Immature natural killer cell (primary cell): ENCODE data around the gene FBLIM1. TPM values are rescaled to one million over a fixed set of nuclear protein-coding genes. Genes with fewer than 3 reads are reported as not detected.

Experiments used
- DNase-seq, 3 donors: peaks; one replicate each; pipeline ENCODE4 v3.0.0; 2022; ENCODE audit warnings: mixed read lengths in 1 of 3
- H3K27ac Mint-ChIP-seq, 6 donors: one replicate each; pipeline ENCODE4 v1.8.0; 2020; ENCODE audit warnings: mixed read lengths in 6 of 6, mild to moderate bottlenecking in 5 of 6, inconsistent platforms in 4 of 6, moderate library complexity in 3 of 6
- H3K27me3 Mint-ChIP-seq, 3 donors: one replicate each; pipeline ENCODE4 v1.8.0; 2020 to 2021; ENCODE audit warnings: low read depth in 3 of 3, mild to moderate bottlenecking in 3 of 3, mixed read lengths in 3 of 3, moderate library complexity in 3 of 3, inconsistent platforms in 1 of 3
- H3K36me3 Mint-ChIP-seq, 3 donors: one replicate each; pipeline ENCODE4 v1.8.0; 2020; ENCODE audit warnings: mixed read lengths in 3 of 3, inconsistent platforms in 2 of 3, mild to moderate bottlenecking in 2 of 3
- H3K4me1 Mint-ChIP-seq, 2 donors: one replicate each; pipeline ENCODE4 v1.8.0; 2020; ENCODE audit warnings: inconsistent platforms in 2 of 2, mild to moderate bottlenecking in 2 of 2, mixed read lengths in 2 of 2, moderate library complexity in 1 of 2
- H3K4me3 Mint-ChIP-seq, 5 donors: one replicate each; pipeline ENCODE4 v1.8.0; 2020; ENCODE audit warnings: mild to moderate bottlenecking in 5 of 5, mixed read lengths in 5 of 5, inconsistent platforms in 3 of 5, moderate library complexity in 3 of 5
- H3K9me3 Mint-ChIP-seq, 6 donors: one replicate each; pipeline ENCODE4 v1.8.0; 2020; ENCODE audit warnings: mild to moderate bottlenecking in 6 of 6, mixed read lengths in 6 of 6, inconsistent platforms in 4 of 6, moderate library complexity in 3 of 6
- polyA plus RNA-seq, 3 donors: library from polyadenylated mRNA; unstranded; fragments of 300-500 nt; fragmentation: Illumina TruSeq; gene quantifications; one replicate each; pipeline ENCODE4 v1.2.3, GENCODE V29; 2021

Gene FBLIM1
- polyA plus RNA-seq, 3 donors from 2014 or later: not detected

GRCh38 chr1:15775706-15776105 is 17.1 kb downstream of the FBLIM1 start:
- no peak overlapping the region for H3K27ac Mint-ChIP-seq
- no peak overlapping the region for H3K4me3 Mint-ChIP-seq
- DNase-seq: no peak
- no peaks in the 10 kb centered on the region for H3K9me3 Mint-ChIP-seq
- H3K4me1 Mint-ChIP-seq: no peaks in the 10 kb centered on the region
- H3K36me3 Mint-ChIP-seq: no peaks in the 10 kb centered on the region
- peaks cover 3 to 10% (median 5%) of the 10 kb centered on the region in 3 donors for H3K27me3 Mint-ChIP-seq

DNA sequence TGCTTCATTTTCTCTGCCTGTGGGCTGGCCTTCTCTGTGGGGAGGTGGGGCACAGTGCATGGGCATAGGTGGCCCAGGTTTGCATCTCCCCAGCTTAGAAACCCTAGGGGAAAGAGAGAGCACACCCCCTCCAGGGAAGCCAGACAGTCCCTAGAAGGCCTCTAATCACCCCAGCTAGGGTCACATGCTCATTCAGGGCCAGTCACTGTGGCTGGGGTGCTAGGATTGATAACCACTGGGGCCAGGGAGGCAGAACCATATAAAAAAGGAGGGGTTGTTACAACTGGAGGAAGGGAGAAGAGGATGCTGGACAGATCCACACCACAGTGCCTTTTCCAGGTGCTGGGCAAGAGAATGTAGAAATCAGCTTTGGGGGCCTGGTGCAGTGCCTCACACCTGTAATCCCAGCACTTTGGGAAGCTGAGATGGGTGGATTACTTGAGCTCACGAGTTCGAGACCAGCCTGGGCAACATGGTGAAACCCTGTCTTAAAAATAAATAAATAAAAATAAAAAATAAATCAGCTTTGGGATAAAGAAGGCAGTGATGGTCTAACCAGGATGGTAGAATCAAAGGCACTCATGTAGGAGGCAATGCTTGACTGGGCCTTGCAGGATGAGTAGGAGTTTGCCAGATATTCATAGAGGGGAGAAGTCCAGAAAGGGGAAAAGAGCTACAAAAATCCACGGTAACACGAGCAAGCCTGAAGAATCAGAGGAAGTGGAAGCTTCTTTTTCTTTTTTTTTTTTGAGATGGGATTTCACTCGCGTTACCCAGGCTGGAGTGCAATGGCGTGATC is 19.5 kb downstream of the FBLIM1 start:
- no peak overlapping the region for H3K27ac Mint-ChIP-seq
- peaks cover 1 to 3% (median 2%) of the 10 kb centered on the region in 3 donors for H3K27me3 Mint-ChIP-seq
- H3K9me3 Mint-ChIP-seq: no peaks in the 10 kb centered on the region
- no peaks in the 10 kb centered on the region for H3K36me3 Mint-ChIP-seq
- no peak for DNase-seq
- H3K4me1 Mint-ChIP-seq: no peaks in the 10 kb centered on the region
- no peak overlapping the region for H3K4me3 Mint-ChIP-seq

GRCh38 chr1:15785683-15786082 is 27.1 kb downstream of the FBLIM1 start:
- no peak overlapping the region for H3K4me3 Mint-ChIP-seq

DNA sequence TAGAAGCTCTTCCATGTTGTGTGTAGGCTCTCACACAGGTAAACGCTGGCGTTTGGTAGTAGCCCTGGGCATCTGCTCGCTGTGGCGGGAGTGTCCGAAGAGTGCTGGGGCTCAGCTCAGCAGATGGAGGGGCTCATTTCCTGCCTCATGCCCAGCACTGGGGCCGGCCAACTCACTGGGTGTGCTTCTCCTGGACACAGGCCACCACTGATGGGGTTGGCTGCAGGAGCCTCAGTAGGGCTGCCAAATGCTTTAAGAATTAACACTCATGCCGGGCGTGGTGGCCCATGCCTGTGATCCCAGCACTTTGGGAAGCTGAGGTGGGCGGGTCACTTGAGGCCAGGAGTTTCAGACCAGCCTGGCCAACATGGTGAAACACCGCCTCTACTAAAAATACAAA is 28.0 kb downstream of the FBLIM1 start:
- H3K36me3 Mint-ChIP-seq: no peaks in the 10 kb centered on the region
- no peak overlapping the region for H3K4me3 Mint-ChIP-seq
- no peaks in the 10 kb centered on the region for H3K4me1 Mint-ChIP-seq
- H3K9me3 Mint-ChIP-seq: no peaks in the 10 kb centered on the region
- H3K27me3 Mint-ChIP-seq: peaks cover 0 to 4% (median 2%) of the 10 kb centered on the region in 3 donors
- H3K27ac Mint-ChIP-seq: no peak overlapping the region
- no peak for DNase-seq

More at GRCh38 chr1:15785683-15786082, 27.1 kb downstream of the FBLIM1 start:
- no peaks in the 10 kb centered on the region for H3K36me3 Mint-ChIP-seq
- no peak overlapping the region for H3K27ac Mint-ChIP-seq
- H3K27me3 Mint-ChIP-seq: peaks cover 0 to 4% (median 2%) of the 10 kb centered on the region in 3 donors
- no peaks in the 10 kb centered on the region for H3K4me1 Mint-ChIP-seq
- no peaks in the 10 kb centered on the region for H3K9me3 Mint-ChIP-seq
- no peak for DNase-seq

- Mint-ChIP-seq H3K4me1 (peaks cover 2 to 6% of the 10 kb centered on the region in 2 donors), H3K27me3 (peaks cover 0 to 5% (median 2%) of the 10 kb centered on the region in 3 donors), H3K9me3 (no peaks in the 10 kb centered on the region), H3K4me3 (no peak overlapping the region), H3K36me3 (no peaks in the 10 kb centered on the region), H3K27ac (no peak overlapping the region)
- DNase-seq: no peak
Measured at GRCh38 chr1:15788624-15789301, 30.2 kb downstream of the FBLIM1 start.

DNA sequence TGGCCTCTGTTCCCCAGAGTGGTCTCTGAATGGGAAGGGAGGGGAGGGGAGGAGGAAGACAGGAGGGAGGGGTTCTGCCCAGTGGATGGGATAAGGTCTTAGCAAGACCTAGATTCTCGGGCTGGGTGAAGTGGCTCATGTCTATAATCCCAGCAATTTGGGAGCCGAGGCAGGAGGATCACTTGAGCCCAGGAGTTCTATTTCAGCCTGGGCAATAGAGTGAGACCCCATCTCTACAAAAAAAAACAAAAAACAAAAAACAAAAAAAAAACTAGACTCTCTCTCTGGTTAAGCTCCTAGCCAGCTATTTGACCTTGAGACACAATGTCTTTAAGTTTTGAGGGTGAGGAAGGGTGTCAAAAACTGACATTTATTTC is 37.5 kb downstream of the FBLIM1 start:
- H3K4me3 Mint-ChIP-seq: no peak overlapping the region
- H3K4me1 Mint-ChIP-seq: peaks cover 2 to 6% of the 10 kb centered on the region in 2 donors
- H3K9me3 Mint-ChIP-seq: no peaks in the 10 kb centered on the region
- H3K27me3 Mint-ChIP-seq: peaks cover 2 to 4% (median 2%) of the 10 kb centered on the region in 3 donors
- no peak overlapping the region for H3K27ac Mint-ChIP-seq
- H3K36me3 Mint-ChIP-seq: no peaks in the 10 kb centered on the region
- no peak for DNase-seq

- no peaks in the 10 kb centered on the region for H3K36me3 Mint-ChIP-seq
- no peaks in the 10 kb centered on the region for H3K9me3 Mint-ChIP-seq
- no peak overlapping the region for H3K4me3 Mint-ChIP-seq
- H3K4me1 Mint-ChIP-seq: no peaks in the 10 kb centered on the region
- no peak for DNase-seq
- H3K27ac Mint-ChIP-seq: no peak overlapping the region
- peaks cover 0 to 9% (median 1%) of the 10 kb centered on the region in 3 donors for H3K27me3 Mint-ChIP-seq
Measured at GRCh38 chr1:15797614-15798390, 39.2 kb downstream of the FBLIM1 start.

DNA sequence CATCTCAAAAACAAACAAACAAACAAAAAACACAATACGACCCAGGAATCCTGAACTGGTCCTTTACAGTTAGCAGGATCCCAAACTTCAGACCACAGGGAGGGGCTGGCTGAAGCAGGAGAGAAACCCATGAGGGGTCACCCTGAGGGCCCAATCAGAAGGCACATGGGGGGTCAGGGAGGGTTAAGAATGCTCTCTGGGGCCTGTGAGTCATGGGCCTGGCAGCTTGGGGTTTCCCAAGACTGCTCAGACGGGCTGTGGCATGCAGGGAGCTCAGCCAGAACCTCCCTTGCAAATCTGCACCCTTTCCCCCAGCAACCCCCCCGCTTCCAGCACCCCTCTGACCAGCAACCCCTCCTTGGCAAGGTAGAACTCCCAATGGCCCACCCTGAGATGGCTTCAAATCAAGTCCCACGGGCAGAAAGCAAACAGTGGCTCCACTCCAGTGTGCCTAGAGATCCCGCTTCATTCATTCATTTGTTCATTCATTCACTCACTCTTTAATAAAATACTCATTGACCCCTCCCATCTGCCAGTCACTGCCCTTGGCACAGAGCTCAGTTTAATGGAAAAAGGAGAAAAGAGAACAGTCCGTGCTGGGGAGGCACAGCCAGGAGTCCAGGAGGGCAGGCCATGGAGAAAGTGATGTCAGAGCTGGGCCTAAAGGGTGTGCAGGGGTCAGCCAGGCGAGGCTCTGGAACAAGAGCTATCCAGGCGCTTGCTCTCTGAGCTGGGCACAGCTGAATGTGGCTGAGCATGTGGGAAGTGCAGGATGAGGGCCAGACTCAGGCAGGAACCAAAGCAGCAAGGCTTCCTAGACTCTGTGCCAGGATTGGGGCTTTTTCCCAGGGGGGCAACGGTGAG is 40.6 kb downstream of the FBLIM1 start:
- Mint-ChIP-seq H3K27me3 (peaks cover 0 to 9% (median 1%) of the 10 kb centered on the region in 3 donors), H3K4me3 (no peak overlapping the region)

GRCh38 chr1:15799928-15800835 is 41.6 kb downstream of the FBLIM1 start:
- Mint-ChIP-seq H3K9me3 (no peaks in the 10 kb centered on the region), H3K4me1 (no peaks in the 10 kb centered on the region), H3K36me3 (no peaks in the 10 kb centered on the region), H3K4me3 (no peak overlapping the region), H3K27ac (peak overlapping the region in 1 of 6 donors; percentile 40), H3K27me3 (peaks cover 0 to 9% (median 1%) of the 10 kb centered on the region in 3 donors)
- DNase-seq: no peak

More for the DNA sequence above, 40.6 kb downstream of the FBLIM1 start:
- Mint-ChIP-seq H3K4me1 (no peaks in the 10 kb centered on the region), H3K36me3 (no peaks in the 10 kb centered on the region), H3K9me3 (no peaks in the 10 kb centered on the region), H3K27ac (no peak overlapping the region)
- DNase-seq: no peak

DNA sequence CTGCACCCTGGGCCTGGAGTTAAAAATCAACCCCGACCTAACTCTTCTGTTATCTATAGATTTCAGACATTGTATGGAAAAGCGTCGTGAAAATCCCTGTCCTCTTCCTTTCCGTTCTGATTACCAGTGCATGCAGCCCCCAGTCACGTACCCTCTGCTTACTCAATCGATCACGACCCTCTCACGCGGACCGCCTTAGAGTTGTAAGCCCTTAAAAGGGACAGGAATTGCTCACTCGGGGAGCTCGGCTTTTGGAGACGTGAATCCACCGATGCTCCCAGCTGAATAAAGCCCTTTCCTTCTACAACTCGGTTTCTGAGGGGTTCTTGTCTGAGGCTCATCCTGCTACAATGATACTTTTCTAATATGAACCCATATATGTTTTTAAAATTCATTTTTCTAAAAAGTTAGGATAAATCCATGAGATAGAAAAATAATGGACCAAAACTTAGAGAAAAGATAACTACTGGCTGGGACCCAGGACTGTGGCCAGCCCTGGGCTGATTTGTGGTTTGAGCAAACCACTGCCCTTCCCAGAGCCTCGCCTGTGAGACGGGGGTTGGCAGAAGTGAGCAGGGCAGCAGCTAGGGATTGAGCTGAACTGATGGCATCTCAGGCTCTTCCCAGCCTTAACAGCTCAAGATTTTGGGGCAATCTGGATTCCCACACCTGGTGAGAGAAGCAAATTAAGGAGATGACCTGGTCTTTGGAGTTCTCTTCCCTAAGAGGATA is 43.8 kb downstream of the FBLIM1 start:
- H3K4me3 Mint-ChIP-seq: no peak overlapping the region
- no peak for DNase-seq
- H3K4me1 Mint-ChIP-seq: no peaks in the 10 kb centered on the region
- H3K27me3 Mint-ChIP-seq: peaks cover 0 to 9% (median 3%) of the 10 kb centered on the region in 3 donors
- no peaks in the 10 kb centered on the region for H3K36me3 Mint-ChIP-seq
- H3K9me3 Mint-ChIP-seq: no peaks in the 10 kb centered on the region
- no peak overlapping the region for H3K27ac Mint-ChIP-seq

GRCh38 chr1:15803380-15803779 is 44.8 kb downstream of the FBLIM1 start:
- Mint-ChIP-seq H3K27me3 (peaks cover 0 to 9% (median 5%) of the 10 kb centered on the region in 3 donors), H3K4me3 (no peak overlapping the region), H3K36me3 (no peaks in the 10 kb centered on the region), H3K4me1 (no peaks in the 10 kb centered on the region), H3K27ac (no peak overlapping the region), H3K9me3 (no peaks in the 10 kb centered on the region)
- DNase-seq: peak in 1 of 3 donors; percentile 16

DNA sequence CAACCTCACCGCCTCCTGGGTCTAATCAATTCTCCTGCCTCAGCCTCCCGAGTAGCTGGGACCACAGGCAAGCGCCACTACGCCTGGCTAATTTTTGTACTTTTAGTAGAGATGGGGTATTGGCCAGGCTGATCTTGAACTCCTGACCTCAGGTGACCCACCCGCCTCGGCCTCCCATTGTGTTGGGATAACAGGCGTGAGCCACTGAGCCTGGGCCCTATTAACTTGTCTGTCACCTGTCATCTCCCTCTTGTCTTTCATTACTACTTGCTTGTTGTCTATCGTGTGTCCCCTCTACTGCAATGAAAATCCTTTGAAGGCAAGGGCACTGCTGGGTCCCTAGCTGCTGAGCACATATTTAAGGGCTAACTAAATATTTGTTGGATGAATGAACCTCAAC is 45.5 kb downstream of the FBLIM1 start:
- no peaks in the 10 kb centered on the region for H3K36me3 Mint-ChIP-seq
- H3K27me3 Mint-ChIP-seq: peaks cover 0 to 9% (median 5%) of the 10 kb centered on the region in 3 donors
- no peak for DNase-seq
- H3K4me3 Mint-ChIP-seq: no peak overlapping the region
- no peaks in the 10 kb centered on the region for H3K4me1 Mint-ChIP-seq
- H3K27ac Mint-ChIP-seq: no peak overlapping the region
- no peaks in the 10 kb centered on the region for H3K9me3 Mint-ChIP-seq
